Ovary (tissue), 9 donors: Measurements from ENCODE around the gene LRP1. TPM values are rescaled to one million over a fixed set of nuclear protein-coding genes. Genes with fewer than 3 reads are reported as not detected.

Experiments used
- DNase-seq, 5 donors: peaks; one replicate each; pipeline ENCODE4 v3.0.0-alpha.2; 2019 to 2020
- H3K27ac ChIP-seq, 2 donors: fragments of 200-600 bp; one replicate each; pipeline versions ENCODE4 v1.5.1 to v1.8.0; 2019 to 2022
- H3K27me3 ChIP-seq: fragments of 200-600 bp; one replicate; pipeline ENCODE4 v1.8.0; 2022
- H3K36me3 ChIP-seq: fragments of 200-600 bp; sonication (generic); one replicate; pipeline ENCODE4 v1.5.1; 2019
- H3K4me1 ChIP-seq: one replicate; pipeline ENCODE4 v1.8.1; 2013; ENCODE audit warnings: mild to moderate bottlenecking, moderate library complexity; ENCODE audit not compliant: insufficient read depth
- H3K4me3 ChIP-seq: fragments of 200-600 bp; sonication (generic); one replicate; pipeline ENCODE4 v1.5.1; 2017
- H3K9me3 ChIP-seq, 2 donors: fragments of 200-600 bp in 1 of 2; sonication (generic) in 1 of 2; one replicate each; pipeline versions ENCODE4 v1.5.1 to v1.8.1; 2013 to 2019; ENCODE audit warnings: mild to moderate bottlenecking in 1 of 2, moderate library complexity in 1 of 2
- CTCF ChIP-seq, 3 donors: fragments of 450-650 bp in 2 of 3; fragments of 200-600 bp in 1 of 3; IDR thresholded peaks; one replicate each; pipeline versions ENCODE4 v1.5.1 to v1.8.0; 2016 to 2022; ENCODE audit warnings: antibody characterized with exemption in 3 of 3, mild to moderate bottlenecking in 1 of 3
- EP300 ChIP-seq: sonication (generic); formaldehyde crosslinking; IDR thresholded peaks from one replicate; pipeline ENCODE4 v1.6.1; 2017; ENCODE audit warnings: antibody characterized with exemption
- POLR2A ChIP-seq: fragments of 450-650 bp; IDR thresholded peaks from one replicate; pipeline ENCODE4 v1.6.1; 2017; ENCODE audit warnings: antibody characterized with exemption, mild to moderate bottlenecking, moderate library complexity
- WGBS, 3 donors: extraction: QIAGEN DNeasy Blood & Tissue Kit in 1 of 3; methylation state at CpG; one replicate each; pipeline versions ENCODE4 v1.1.5 to v1.1.7; 2013 to 2017; 5-methylcytosine and 5-hydroxymethylcytosine counted together
- intact Hi-C, 4 donors: fragments of 100-400 bp; cut with DNase I; formaldehyde crosslinking; loops; one replicate each; pipeline versions ENCODE4 v1.11.0 to v1.15.1; 2022 to 2023
- polyA plus RNA-seq, 2 donors: library from polyadenylated mRNA; stranded (reverse); fragments of 200-250 nt in 1 of 2; fragments of 350-450 nt in 1 of 2; fragmentation: Illumina TruSeq in 1 of 2; extraction: RNeasy Lipid Tissue Mini Kit (QIAGEN cat#74804) in 1 of 2; gene quantifications; one replicate each; pipeline ENCODE4 v1.2.3, GENCODE V29; 2013 to 2014
- total RNA-seq, 7 donors: library from RNA; depleted of rRNA in 2 of 7; stranded (reverse); fragments of >200 nt in 2 of 7; fragmentation: NEBNext Ultra II Directional in 3 of 7; extraction: Animal tissue kit (Norgen Biotek cat#: 25700) in 3 of 7; gene quantifications; one replicate each; pipeline versions ENCODE4 v1.1.0 to v1.2.4, GENCODE V29; 2016 to 2023
- donor health status: DM: no; HTN: no; CAD: no; lungs with moderate emphysema.
- donor health status: DM: no; HTN: no; CAD: no.
- donor health status: Bipolar disorder and iron deficiency.
- donor health status: DM: yes; HTN: yes; CAD: no.
- donor health status: DM: no; HTN: no; CAD: no.
- donor health status: DM: yes; HTN: yes; CAD: no.

Gene LRP1
- total and polyA plus RNA-seq, 9 donors: 76.4 to 640 (median 323) TPM

GRCh38 chr12:57198329-57198728, 70.0 kb downstream of the LRP1 start:
- intact Hi-C loops: no loop called here
- no peak for TF ChIP-seq EP300
- TF ChIP-seq POLR2A: no peak
- TF ChIP-seq CTCF (IDR thresholded peaks at IDR 0.05): no peak
- Histone ChIP-seq H3K4me3 (no peak overlapping the region), H3K27me3 (no peaks in the 10 kb centered on the region), H3K36me3 (peaks cover 4% of the 10 kb centered on the region), H3K27ac (no peak overlapping the region), H3K9me3 (no peaks in the 10 kb centered on the region), H3K4me1 (no peaks in the 10 kb centered on the region)
- 87 to 89% (median 87%) methylated on average over 17 of the region's 17 CpGs for WGBS, 3 donors
- no peak for DNase-seq

- Histone ChIP-seq H3K27ac (no peak overlapping the region), H3K36me3 (peaks cover 4% of the 10 kb centered on the region), H3K27me3 (no peaks in the 10 kb centered on the region), H3K4me3 (no peak overlapping the region), H3K9me3 (no peaks in the 10 kb centered on the region), H3K4me1 (no peaks in the 10 kb centered on the region)
- intact Hi-C loops: no loop called here
- no peak for DNase-seq
- no peak for TF ChIP-seq EP300
- TF ChIP-seq POLR2A: no peak
- TF ChIP-seq CTCF (IDR thresholded peaks at IDR 0.05): no peak
- WGBS, 3 donors: 81 to 83% (median 82%) methylated on average over 15 of the region's 15 CpGs
Observed at GRCh38 chr12:57199191-57199590, 70.9 kb downstream of the LRP1 start.

GRCh38 chr12:57200497-57200896, 72.2 kb downstream of the LRP1 start:
- Histone ChIP-seq H3K36me3 (peaks cover 4% of the 10 kb centered on the region), H3K27ac (no peak overlapping the region), H3K27me3 (no peaks in the 10 kb centered on the region), H3K9me3 (no peaks in the 10 kb centered on the region), H3K4me1 (no peaks in the 10 kb centered on the region), H3K4me3 (no peak overlapping the region)
- DNase-seq: no peak
- 81 to 90% (median 90%) methylated on average over 14 to 15 of the region's 15 CpGs for WGBS, 3 donors
- intact Hi-C loops: no loop called here
- TF ChIP-seq POLR2A: no peak
- TF ChIP-seq EP300: no peak
- no peak for TF ChIP-seq CTCF (IDR thresholded peaks at IDR 0.05)

GRCh38 chr12:57201219-57201618, 72.9 kb downstream of the LRP1 start:
- DNase-seq: no peak
- intact Hi-C loops: no loop called here
- H3K4me1 ChIP-seq: no peaks in the 10 kb centered on the region
- H3K9me3 ChIP-seq: no peaks in the 10 kb centered on the region
- no peak overlapping the region for H3K4me3 ChIP-seq
- WGBS, 3 donors: 54 to 60% (median 57%) methylated on average over 8 of the region's 8 CpGs
- H3K36me3 ChIP-seq: peaks cover 4% of the 10 kb centered on the region
- TF ChIP-seq POLR2A (no peak), CTCF (IDR thresholded peaks at IDR 0.05) (no peak), EP300 (no peak)
- no peak overlapping the region for H3K27ac ChIP-seq
- H3K27me3 ChIP-seq: no peaks in the 10 kb centered on the region

- no peak for DNase-seq
- Histone ChIP-seq H3K4me3 (no peak overlapping the region), H3K9me3 (no peaks in the 10 kb centered on the region), H3K27ac (no peak overlapping the region), H3K4me1 (no peaks in the 10 kb centered on the region), H3K36me3 (peaks cover 4% of the 10 kb centered on the region), H3K27me3 (no peaks in the 10 kb centered on the region)
- 81 to 85% (median 82%) methylated on average over 16 of the region's 16 CpGs for WGBS, 3 donors
- TF ChIP-seq EP300: no peak
- no peak for TF ChIP-seq CTCF (IDR thresholded peaks at IDR 0.05)
- TF ChIP-seq POLR2A: no peak
- intact Hi-C loops: no loop called here
Observed at GRCh38 chr12:57201631-57202030, 73.3 kb downstream of the LRP1 start.
